ENCODE measurements around the gene ZBTB7C.

DNA sequence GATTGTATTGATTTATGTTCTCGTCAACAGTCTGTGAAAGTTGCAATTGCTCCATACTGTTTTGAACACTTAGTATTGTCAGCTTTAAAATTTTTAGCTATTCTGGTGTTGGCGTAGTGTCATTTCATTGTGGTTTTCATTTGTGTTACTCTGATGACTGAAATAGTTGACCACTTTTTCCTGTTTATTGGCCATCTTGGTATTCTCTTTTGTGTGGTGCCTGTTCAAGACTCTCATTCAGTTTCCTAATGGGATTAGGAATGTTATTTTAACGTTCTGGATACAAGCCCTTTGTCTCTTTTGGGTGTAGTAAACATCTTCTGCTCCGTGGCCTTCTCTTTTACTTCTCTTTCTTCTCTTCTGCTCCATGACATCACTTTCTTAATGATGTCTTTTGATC is 396.0 kb downstream of the ZBTB7C start:
- no peak for TF ChIP-seq EP300 (IDR thresholded peaks at IDR 0.05)
- TF ChIP-seq, protein P1, sequence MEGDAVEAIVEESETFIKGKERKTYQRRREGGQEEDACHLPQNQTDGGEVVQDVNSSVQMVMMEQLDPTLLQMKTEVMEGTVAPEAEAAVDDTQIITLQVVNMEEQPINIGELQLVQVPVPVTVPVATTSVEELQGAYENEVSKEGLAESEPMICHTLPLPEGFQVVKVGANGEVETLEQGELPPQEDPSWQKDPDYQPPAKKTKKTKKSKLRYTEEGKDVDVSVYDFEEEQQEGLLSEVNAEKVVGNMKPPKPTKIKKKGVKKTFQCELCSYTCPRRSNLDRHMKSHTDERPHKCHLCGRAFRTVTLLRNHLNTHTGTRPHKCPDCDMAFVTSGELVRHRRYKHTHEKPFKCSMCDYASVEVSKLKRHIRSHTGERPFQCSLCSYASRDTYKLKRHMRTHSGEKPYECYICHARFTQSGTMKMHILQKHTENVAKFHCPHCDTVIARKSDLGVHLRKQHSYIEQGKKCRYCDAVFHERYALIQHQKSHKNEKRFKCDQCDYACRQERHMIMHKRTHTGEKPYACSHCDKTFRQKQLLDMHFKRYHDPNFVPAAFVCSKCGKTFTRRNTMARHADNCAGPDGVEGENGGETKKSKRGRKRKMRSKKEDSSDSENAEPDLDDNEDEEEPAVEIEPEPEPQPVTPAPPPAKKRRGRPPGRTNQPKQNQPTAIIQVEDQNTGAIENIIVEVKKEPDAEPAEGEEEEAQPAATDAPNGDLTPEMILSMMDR (IDR thresholded peaks at IDR 0.05) = no peak
- TF ChIP-seq POLR2AphosphoS5 (IDR thresholded peaks at IDR 0.05) = no peak
